Measurements from ENCODE around the gene FARSB.

Gene FARSB

GRCh38 chr2:222656526-222657446 lies 894 bp upstream of the FARSB start:
- no peak for TF ChIP-seq CTCF (IDR thresholded peaks at IDR 0.05)

GRCh38 chr2:222653280-222653679 lies 2.6 kb downstream of the FARSB start:
- no peak for TF ChIP-seq CTCF (IDR thresholded peaks at IDR 0.05)

- TF ChIP-seq CTCF (IDR thresholded peaks at IDR 0.05): no peak
Observed at GRCh38 chr2:222652491-222653255, 3.2 kb downstream of the FARSB start.

- no peak for TF ChIP-seq CTCF (IDR thresholded peaks at IDR 0.05)
Observed at GRCh38 chr2:222651718-222652418, 4.0 kb downstream of the FARSB start.

- no peak for TF ChIP-seq CTCF (IDR thresholded peaks at IDR 0.05)
Observed at GRCh38 chr2:222649801-222650200, 6.1 kb downstream of the FARSB start.

DNA sequence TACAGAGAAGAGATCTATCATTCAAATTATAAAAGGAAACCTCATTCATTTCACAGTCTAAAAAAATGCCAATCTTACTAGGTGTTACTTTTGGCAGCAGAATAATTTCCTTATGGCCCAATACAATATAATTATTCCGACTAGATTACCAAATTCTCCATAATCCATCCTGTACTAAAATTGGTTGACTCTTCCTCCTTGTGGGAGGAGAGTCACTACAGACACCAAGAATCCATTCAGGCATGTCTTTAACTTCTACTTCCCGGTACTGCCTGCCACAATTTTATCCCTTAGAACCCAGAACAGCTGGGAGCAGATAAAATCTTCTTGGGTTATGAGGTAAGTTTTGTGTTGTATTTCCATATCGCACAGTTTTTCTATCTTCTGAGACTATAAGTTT lies 9.9 kb downstream of the FARSB start:
- no peak for TF ChIP-seq CTCF (IDR thresholded peaks at IDR 0.05)

DNA sequence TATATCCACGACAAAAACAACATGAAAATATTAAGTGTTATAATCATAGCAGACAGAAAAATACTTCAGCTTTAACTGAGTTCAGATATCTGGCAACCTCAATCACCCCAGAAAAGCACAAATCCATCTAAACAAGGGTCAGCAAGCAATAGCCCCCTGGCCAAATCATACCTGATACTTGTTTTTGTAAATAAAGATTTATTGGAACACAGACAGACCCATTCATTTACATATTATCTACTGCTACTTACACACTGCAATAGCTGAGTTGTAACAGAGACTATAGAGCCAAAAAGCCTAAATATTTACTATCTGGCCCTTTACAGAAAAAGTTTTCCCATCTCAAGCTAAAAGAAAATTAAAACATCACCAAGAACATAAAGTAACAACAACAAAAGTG lies 12.8 kb downstream of the FARSB start:
- TF ChIP-seq CTCF (IDR thresholded peaks at IDR 0.05): no peak

All from LNCAP (cell line).